KMS-11 (cell line): ENCODE measurements around the gene CRACR2B.

ENCODE experiments used
- H2AFZ ChIP-seq: fragments of 200-600 bp; sonication (generic); 2 replicates; pipeline ENCODE4 v1.6.1; 2016; ENCODE audit warnings: antibody characterized with exemption, mixed run types, low read depth
- H3K27ac ChIP-seq: fragments of 200-600 bp; sonication (generic); 2 replicates; pipeline ENCODE4 v1.6.1; 2016; ENCODE audit warnings: mild to moderate bottlenecking, mixed run types
- H3K27me3 ChIP-seq: fragments of 200-600 bp; sonication (generic); 2 replicates; pipeline ENCODE4 v1.6.1; 2017; ENCODE audit warnings: mild to moderate bottlenecking, low read depth, mixed run types, moderate library complexity; ENCODE audit not compliant: insufficient read depth
- H3K36me3 ChIP-seq: fragments of 200-600 bp; sonication (generic); 2 replicates; pipeline ENCODE4 v1.6.1; 2017; ENCODE audit warnings: mild to moderate bottlenecking, mixed run types; ENCODE audit not compliant: insufficient read depth
- H3K4me1 ChIP-seq: fragments of 200-600 bp; sonication (generic); 2 replicates; pipeline ENCODE4 v1.6.1; 2016; ENCODE audit warnings: mild to moderate bottlenecking, low read depth, mixed run types; ENCODE audit not compliant: poor library complexity, severe bottlenecking
- H3K4me2 ChIP-seq: fragments of 200-600 bp; sonication (generic); 2 replicates; pipeline ENCODE4 v1.7.0; 2016; ENCODE audit warnings: mild to moderate bottlenecking, mixed run types
- H3K4me3 ChIP-seq: fragments of 200-600 bp; sonication (generic); IDR thresholded peaks from 2 replicates; pipeline ENCODE4 v1.6.1; 2017; ENCODE audit warnings: low read depth, low read length, mixed read lengths; ENCODE audit not compliant: insufficient read depth
- H3K79me2 ChIP-seq: fragments of 200-600 bp; sonication (generic); 2 replicates; pipeline ENCODE4 v1.6.1; 2016; ENCODE audit warnings: low read depth, mixed run types; ENCODE audit not compliant: insufficient read depth
- H3K9ac ChIP-seq: fragments of 200-600 bp; sonication (generic); 2 replicates; pipeline ENCODE4 v1.6.1; 2016; ENCODE audit warnings: mild to moderate bottlenecking, mixed run types
- H4K20me1 ChIP-seq: fragments of 200-600 bp; sonication (generic); 2 replicates; pipeline ENCODE4 v1.6.1; 2016; ENCODE audit warnings: mild to moderate bottlenecking, mixed run types; ENCODE audit not compliant: insufficient read depth
- TF ChIP-seq, protein P1 (sequence below): fragments of 200-600 bp; sonication (generic); conservative IDR thresholded peaks from 2 replicates; pipeline ENCODE4 v1.6.1; 2017; ENCODE audit warnings: low read depth, mild to moderate bottlenecking, antibody characterized with exemption, low read length, moderate library complexity, mixed read lengths

CRACR2B gene

DNA sequence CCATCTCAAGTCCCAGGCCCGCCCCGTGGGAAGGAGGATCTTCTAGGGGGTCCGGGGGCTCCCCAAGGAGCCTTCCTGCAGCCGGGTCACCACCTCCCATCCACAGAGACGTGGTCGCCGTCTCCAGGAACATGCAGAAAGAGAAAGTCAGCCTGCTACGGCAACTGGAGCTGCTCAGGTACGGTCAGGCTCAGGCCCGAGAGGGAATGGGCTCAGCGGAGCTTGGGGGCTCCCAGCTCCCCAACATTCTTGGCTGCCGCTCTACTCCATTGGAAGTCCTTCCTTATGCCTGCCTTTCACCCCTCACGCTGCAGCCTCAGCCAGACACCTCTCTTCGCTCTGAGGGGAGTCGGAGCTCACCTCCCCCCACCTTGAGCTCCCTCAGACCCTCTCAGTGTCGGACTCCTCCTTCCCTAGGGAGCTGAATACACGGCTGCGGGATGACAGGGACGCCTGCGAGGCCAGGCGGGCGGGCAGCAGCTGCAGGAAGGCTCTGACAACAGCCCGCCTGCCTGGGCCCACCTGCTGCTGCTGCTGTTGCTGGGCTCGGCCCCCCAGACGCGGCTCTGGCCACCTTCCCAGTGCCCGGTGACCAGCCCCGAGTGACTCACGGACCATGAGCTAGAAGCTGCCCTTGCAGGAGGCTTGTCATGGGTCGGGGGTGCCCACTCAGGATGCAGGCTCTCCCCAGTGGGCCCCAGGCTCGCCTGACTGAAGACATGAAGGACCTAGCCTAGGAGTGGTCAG lies 3.6 kb downstream of the CRACR2B start:
- H3K79me2 ChIP-seq, result no peaks in the 10 kb centered on the region
- no peaks in the 10 kb centered on the region for H3K36me3 ChIP-seq
- peak overlapping the region; percentile 69; the same call in 1 of the 2 replicates for H3K4me2 ChIP-seq
- no peak overlapping the region for H2AFZ ChIP-seq
- peaks cover 60% of the 10 kb centered on the region for H3K4me1 ChIP-seq
- TF ChIP-seq, protein P1, sequence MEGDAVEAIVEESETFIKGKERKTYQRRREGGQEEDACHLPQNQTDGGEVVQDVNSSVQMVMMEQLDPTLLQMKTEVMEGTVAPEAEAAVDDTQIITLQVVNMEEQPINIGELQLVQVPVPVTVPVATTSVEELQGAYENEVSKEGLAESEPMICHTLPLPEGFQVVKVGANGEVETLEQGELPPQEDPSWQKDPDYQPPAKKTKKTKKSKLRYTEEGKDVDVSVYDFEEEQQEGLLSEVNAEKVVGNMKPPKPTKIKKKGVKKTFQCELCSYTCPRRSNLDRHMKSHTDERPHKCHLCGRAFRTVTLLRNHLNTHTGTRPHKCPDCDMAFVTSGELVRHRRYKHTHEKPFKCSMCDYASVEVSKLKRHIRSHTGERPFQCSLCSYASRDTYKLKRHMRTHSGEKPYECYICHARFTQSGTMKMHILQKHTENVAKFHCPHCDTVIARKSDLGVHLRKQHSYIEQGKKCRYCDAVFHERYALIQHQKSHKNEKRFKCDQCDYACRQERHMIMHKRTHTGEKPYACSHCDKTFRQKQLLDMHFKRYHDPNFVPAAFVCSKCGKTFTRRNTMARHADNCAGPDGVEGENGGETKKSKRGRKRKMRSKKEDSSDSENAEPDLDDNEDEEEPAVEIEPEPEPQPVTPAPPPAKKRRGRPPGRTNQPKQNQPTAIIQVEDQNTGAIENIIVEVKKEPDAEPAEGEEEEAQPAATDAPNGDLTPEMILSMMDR, result no peak
- no peak overlapping the region for H3K27ac ChIP-seq
- H3K27me3 ChIP-seq, result peaks cover 35% of the 10 kb centered on the region
- no peak overlapping the region for H3K4me3 ChIP-seq
- no peaks in the 10 kb centered on the region for H4K20me1 ChIP-seq
- H3K9ac ChIP-seq, result no peak overlapping the region

DNA sequence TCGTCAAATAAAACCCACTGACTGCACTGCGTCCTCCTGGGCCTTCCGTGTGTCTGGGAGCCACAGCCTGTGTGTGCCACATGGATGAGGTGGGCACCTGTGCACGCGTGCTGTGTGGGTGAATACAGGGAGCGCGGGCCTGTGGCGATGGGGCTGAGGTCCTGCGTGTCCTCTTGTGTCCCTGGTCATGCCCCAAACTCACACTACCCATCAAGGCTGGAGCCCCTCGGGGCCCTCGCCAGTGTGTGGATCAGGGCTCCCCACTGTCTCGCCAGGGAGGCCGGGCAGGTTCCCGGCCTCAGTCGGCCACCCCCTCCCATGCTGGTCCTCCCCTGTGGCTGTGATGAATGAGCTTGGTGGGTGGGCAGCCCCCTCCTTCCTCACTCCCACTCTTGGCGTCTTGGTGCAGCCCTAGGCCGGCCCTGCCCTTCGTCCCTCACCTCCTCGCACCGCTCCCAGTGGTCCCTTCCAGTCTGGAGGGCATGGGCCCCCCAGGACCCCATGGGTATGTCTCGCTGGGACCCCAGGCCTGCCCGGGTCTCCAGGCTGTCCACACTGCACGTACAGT lies 4.3 kb downstream of the CRACR2B start:
- Histone ChIP-seq H3K79me2 (no peaks in the 10 kb centered on the region), H3K4me2 (peak overlapping the region; percentile 66; the same call in 1 of the 2 replicates), H3K27me3 (peaks cover 35% of the 10 kb centered on the region), H3K36me3 (no peaks in the 10 kb centered on the region), H3K9ac (no peak overlapping the region), H3K4me3 (no peak overlapping the region), H3K27ac (no peak overlapping the region), H4K20me1 (no peaks in the 10 kb centered on the region), H3K4me1 (peaks cover 54% of the 10 kb centered on the region), H2AFZ (0 out of 2 replicates have a peak overlapping the region, but pooled peaks have one; percentile 26)
- TF ChIP-seq, protein P1, result no peak

DNA sequence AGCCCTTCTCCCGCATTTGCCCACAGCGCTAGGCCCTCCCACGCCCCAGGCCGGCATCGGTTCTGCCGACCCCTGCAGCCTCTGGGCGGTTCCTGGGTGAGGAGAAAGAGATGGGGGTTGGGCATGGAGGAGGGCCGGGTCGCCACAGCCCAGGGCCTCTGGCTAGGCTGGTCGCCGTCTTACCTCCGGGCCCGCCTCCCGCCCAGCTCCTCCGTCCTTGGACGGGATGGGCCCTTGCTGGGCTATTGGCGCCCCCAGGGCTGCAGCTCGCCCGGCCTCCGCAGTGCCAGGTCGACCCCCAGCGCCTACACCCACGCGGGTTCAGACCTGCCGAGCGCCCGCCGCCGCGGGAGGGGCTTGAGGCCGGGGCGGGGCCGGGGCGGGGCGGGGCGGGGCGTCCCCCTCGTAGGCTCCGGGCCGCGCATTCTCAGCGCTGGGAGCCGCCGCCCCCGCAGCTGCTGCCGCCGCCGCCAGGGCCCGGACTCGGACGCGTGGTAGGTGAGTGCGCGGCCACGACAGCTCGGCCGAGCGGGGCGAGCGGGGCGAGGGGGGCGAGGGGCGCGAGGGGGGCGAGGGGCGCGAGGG lies 4.9 kb downstream of the CRACR2B start, which contains the start of gene CD151:
Gene CD151, plus strand, starts transcription at position 424 of the 585 bp plus-strand sequence. CDS start 3,118 bp downstream, outside the sequence.
- TF ChIP-seq, protein P1, result no peak
- Histone ChIP-seq H3K27me3 (peaks cover 35% of the 10 kb centered on the region), H3K4me3 (no peak within 1 kb of the TSS), H3K36me3 (no peaks in the 10 kb centered on the region), H2AFZ (peak within 1 kb of the TSS; percentile 26; the same call in 1 of the 2 replicates), H4K20me1 (no peaks in the 10 kb centered on the region), H3K79me2 (no peaks in the 10 kb centered on the region), H3K27ac (no peak within 1 kb of the TSS), H3K4me1 (peaks cover 51% of the 10 kb centered on the region), H3K9ac (peak within 1 kb of the TSS; percentile 49; the same call in 1 of the 2 replicates), H3K4me2 (peak within 1 kb of the TSS; percentile 68)

DNA sequence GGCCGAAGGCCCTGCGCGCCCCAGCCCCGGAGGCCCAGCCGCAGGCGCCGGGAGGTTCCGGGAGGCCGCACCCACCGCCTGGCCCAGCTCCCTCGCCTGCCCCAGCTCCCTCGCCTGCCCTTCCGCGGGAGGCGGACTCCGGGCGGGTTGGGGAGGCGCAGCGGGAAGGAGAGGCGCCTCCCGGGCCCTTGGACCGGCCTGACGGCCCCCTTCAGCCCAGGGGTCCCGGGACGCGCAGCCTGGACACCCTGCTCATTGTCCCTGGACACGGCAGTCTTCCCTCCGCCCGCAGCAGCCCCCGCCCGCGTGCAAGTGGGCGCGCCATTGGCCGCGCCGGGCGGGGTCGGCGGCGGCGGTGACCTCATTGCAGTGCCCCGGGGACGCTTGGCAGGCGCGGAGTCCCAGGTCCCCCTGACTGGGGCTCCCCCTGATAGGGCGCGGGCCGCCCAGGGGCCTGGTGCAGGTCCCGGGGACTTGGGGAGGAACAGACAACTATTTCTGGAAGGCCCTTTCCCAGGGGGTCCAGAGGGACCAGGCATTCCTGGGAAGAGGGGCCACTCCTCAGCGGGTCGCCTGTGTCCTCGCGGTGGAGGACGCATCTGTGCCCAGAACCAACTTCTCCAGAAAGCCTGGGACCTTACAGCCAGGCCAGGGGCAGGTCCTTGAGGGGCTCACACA lies 5.5 kb downstream of the CRACR2B start:
- Histone ChIP-seq H3K27me3 (peaks cover 34% of the 10 kb centered on the region), H3K4me2 (peak overlapping the region; percentile 68), H3K4me3 (no peak overlapping the region), H4K20me1 (no peaks in the 10 kb centered on the region), H3K79me2 (no peaks in the 10 kb centered on the region), H3K27ac (no peak overlapping the region), H3K4me1 (peaks cover 45% of the 10 kb centered on the region), H2AFZ (no peak overlapping the region), H3K9ac (peak overlapping the region; percentile 49; the same call in 1 of the 2 replicates), H3K36me3 (no peaks in the 10 kb centered on the region)
- TF ChIP-seq, protein P1, result no peak
